Colonic mucosa (tissue), 4 donors: ENCODE measurements around the gene SHISA2. TPM values are rescaled to one million over a fixed set of nuclear protein-coding genes. Genes with fewer than 3 reads are reported as not detected.
A peak's percentile ranks its signal among the peaks of the same experiment; 100 is the strongest.

Experiments
- DNase-seq: peaks from one replicate; pipeline ENCODE4 v3.0.0-alpha.2; 2020
- H3K27ac ChIP-seq: fragments of 200-600 bp; one replicate; pipeline ENCODE4 v1.8.0; 2021
- H3K27me3 ChIP-seq: fragments of 200-600 bp; one replicate; pipeline ENCODE4 v1.8.0; 2021
- H3K36me3 ChIP-seq: fragments of 200-600 bp; one replicate; pipeline ENCODE4 v1.8.0; 2021
- H3K4me1 ChIP-seq: fragments of 200-600 bp; one replicate; pipeline ENCODE4 v1.8.0; 2021; ENCODE audit warnings: mild to moderate bottlenecking
- H3K4me3 ChIP-seq: fragments of 200-600 bp; one replicate; pipeline ENCODE4 v1.8.0; 2021
- H3K9ac ChIP-seq, 2 donors: one replicate each; pipeline ENCODE4 v1.7.0; 2013; ENCODE audit warnings: control low read depth in 2 of 2, low read depth in 2 of 2, low read length in 2 of 2
- H3K9me3 ChIP-seq: fragments of 200-600 bp; one replicate; pipeline ENCODE4 v1.8.0; 2021
- CTCF ChIP-seq: fragments of 200-600 bp; IDR thresholded peaks from one replicate; pipeline ENCODE4 v1.8.0; 2022; ENCODE audit warnings: antibody characterized with exemption, mild to moderate bottlenecking
- intact Hi-C: fragments of 100-400 bp; cut with DNase I; formaldehyde crosslinking; loops from one replicate; pipeline ENCODE4 v1.14.1; 2022
- total RNA-seq, 2 donors: library from RNA; stranded (reverse); fragmentation: NEBNext Ultra II Directional in 1 of 2; extraction: Animal tissue kit (Norgen Biotek cat#: 25700) in 1 of 2; gene quantifications; one replicate each; pipeline ENCODE4 v1.2.1, GENCODE V29; 2021
- donor health status: healthy.
- donor health status: DM: no; HTN: no; CAD: no.
- donor health status: DM: no; HTN: no; CAD: no.

The SHISA2 gene
- total RNA-seq, 2 donors from 2014 or later, result 0.20 to 0.24 TPM

DNA sequence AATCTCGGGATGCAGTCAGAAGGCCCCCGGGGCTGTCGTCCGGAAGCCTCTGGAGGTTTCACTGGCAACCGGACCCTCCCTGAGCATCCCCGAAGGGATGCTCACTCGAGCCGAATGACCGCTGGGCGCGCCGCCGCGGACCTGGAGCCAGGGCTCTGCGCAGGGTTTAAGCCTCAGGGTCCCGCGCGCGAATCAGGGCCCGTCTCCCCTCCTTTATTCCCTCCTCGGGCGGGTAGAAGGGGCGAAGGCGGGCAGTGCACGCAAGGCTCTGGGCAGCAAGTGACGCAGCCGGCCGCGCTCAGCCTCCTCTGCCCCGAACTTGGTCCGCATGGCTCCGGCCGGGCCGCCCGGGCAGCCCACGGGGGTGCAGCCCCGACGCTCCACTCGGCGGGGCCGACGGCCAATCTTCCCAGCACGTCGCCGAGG lies 572 bp downstream of the SHISA2 start:
- H3K27ac ChIP-seq, result no peak overlapping the region

GRCh38 chr13:26050568-26051230 lies 1.1 kb downstream of the SHISA2 start:
- DNase-seq, result no peak
- no peaks in the 10 kb centered on the region for H3K4me1 ChIP-seq
- H3K27ac ChIP-seq, result no peak overlapping the region
- TF ChIP-seq CTCF, result no peak
- H3K9me3 ChIP-seq, result no peaks in the 10 kb centered on the region
- H3K4me3 ChIP-seq, result peak overlapping the region; percentile 34
- peaks cover 34% of the 10 kb centered on the region for H3K27me3 ChIP-seq
- H3K9ac ChIP-seq, result no peak overlapping the region
- intact Hi-C loops, result no loop called here
- H3K36me3 ChIP-seq, result no peaks in the 10 kb centered on the region

More for the DNA sequence above, 572 bp downstream of the SHISA2 start:
- no peaks in the 10 kb centered on the region for H3K36me3 ChIP-seq
- TF ChIP-seq CTCF, result no peak
- no peak for DNase-seq
- no peaks in the 10 kb centered on the region for H3K4me1 ChIP-seq
- H3K9ac ChIP-seq, result no peak overlapping the region
- no peaks in the 10 kb centered on the region for H3K9me3 ChIP-seq
- intact Hi-C loops, result no loop called here
- H3K4me3 ChIP-seq, result peak overlapping the region; percentile 34
- peaks cover 34% of the 10 kb centered on the region for H3K27me3 ChIP-seq

GRCh38 chr13:26048741-26049140 lies 3.1 kb downstream of the SHISA2 start:
- no peak overlapping the region for H3K4me3 ChIP-seq
- no peak overlapping the region for H3K27ac ChIP-seq
- peaks cover 34% of the 10 kb centered on the region for H3K27me3 ChIP-seq
- DNase-seq, result no peak
- intact Hi-C loops, result no loop called here
- H3K9me3 ChIP-seq, result no peaks in the 10 kb centered on the region
- no peak for TF ChIP-seq CTCF
- no peaks in the 10 kb centered on the region for H3K36me3 ChIP-seq
- no peak overlapping the region for H3K9ac ChIP-seq
- H3K4me1 ChIP-seq, result no peaks in the 10 kb centered on the region

GRCh38 chr13:26047040-26047439 lies 4.8 kb downstream of the SHISA2 start:
- peaks cover 34% of the 10 kb centered on the region for H3K27me3 ChIP-seq
- no peak for DNase-seq
- no peaks in the 10 kb centered on the region for H3K36me3 ChIP-seq
- no peak overlapping the region for H3K27ac ChIP-seq
- intact Hi-C loops, result no loop called here
- H3K9me3 ChIP-seq, result no peaks in the 10 kb centered on the region
- no peaks in the 10 kb centered on the region for H3K4me1 ChIP-seq
- no peak overlapping the region for H3K4me3 ChIP-seq
- TF ChIP-seq CTCF, result no peak
- H3K9ac ChIP-seq, result no peak overlapping the region

DNA sequence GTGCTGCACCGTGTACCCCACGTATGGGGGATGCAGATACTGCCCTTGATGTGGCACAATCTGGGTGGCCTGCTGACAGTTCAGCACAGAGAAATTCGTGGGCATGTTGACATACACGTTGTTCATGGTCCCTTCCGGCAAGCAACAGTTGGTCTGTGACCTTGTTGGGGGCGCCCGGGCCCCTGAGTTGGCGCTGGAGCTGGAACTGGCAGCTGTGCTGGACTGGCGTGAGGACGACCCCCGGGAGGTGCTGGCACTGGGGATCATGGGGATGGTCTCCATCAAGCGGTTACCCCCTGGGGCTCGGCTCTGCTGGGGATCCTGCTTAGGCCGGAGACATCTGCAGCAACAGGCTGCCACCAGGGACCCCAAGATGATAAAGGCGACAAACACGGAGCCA lies 5.2 kb downstream of the SHISA2 start:
- DNase-seq, result no peak
- H3K4me1 ChIP-seq, result no peaks in the 10 kb centered on the region
- no peak for TF ChIP-seq CTCF
- no peak overlapping the region for H3K4me3 ChIP-seq
- no peaks in the 10 kb centered on the region for H3K36me3 ChIP-seq
- H3K27me3 ChIP-seq, result peaks cover 32% of the 10 kb centered on the region
- H3K9me3 ChIP-seq, result no peaks in the 10 kb centered on the region
- H3K9ac ChIP-seq, result no peak overlapping the region
- H3K27ac ChIP-seq, result no peak overlapping the region
- intact Hi-C loops, result no loop called here
